IMR-90 (cell line): Measurements from ENCODE around the gene SNRPA1. TPM values are rescaled to one million over a fixed set of nuclear protein-coding genes. Genes with fewer than 3 reads are reported as not detected.

ENCODE experiments used
- ATAC-seq: fragments of 200-7000 bp; cut with Tn5 transposase; 2 replicates; pipeline ENCODE4 v1.9.1; 2020; ENCODE audit warnings: low read depth, mild to moderate bottlenecking, moderate library complexity
- BruUV-seq: library from RNA; stranded (reverse); fragments of 400-500 nt; replicated peaks from 2 replicates; lab custom pipeline; 2021; lab: Mats Ljungman, UMichigan
- CTCF ChIA-PET: fragments of 300-600 bp; formaldehyde crosslinking; extraction: SDS; loops from one replicate; lab custom pipeline; 2021; ENCODE audit warnings: antibody characterized with exemption; lab: Yijun Ruan, JAX
- POLR2A ChIA-PET: fragments of 300-600 bp; sonication (Branson Sonifier 250); formaldehyde crosslinking; loops from one replicate; lab custom pipeline; 2022; ENCODE audit warnings: antibody characterized with exemption; ENCODE audit not compliant: unreplicated experiment; lab: Charles Lee
- DNase-seq: peaks from one replicate; pipeline ENCODE4 v3.0.0; 2013
- H2AFZ ChIP-seq: replicated peaks from 2 replicates; pipeline ENCODE3; 2013; ENCODE audit warnings: low read length, mild to moderate bottlenecking; ENCODE audit not compliant: poor library complexity
- H2AK5ac ChIP-seq: 2 replicates; pipeline ENCODE4 v1.6.1; 2013; ENCODE audit warnings: low read depth, low read length, inconsistent platforms
- H2AK9ac ChIP-seq: replicated peaks from 2 replicates; pipeline ENCODE3; 2013; ENCODE audit warnings: mild to moderate bottlenecking, low read depth, low read length, moderate library complexity; ENCODE audit not compliant: poor library complexity
- H2BK120ac ChIP-seq: 2 replicates; pipeline ENCODE4 v1.6.1; 2013; ENCODE audit warnings: low read depth, low read length, inconsistent platforms
- H2BK15ac ChIP-seq: 3 replicates; pipeline ENCODE4 v1.6.1; 2013; ENCODE audit warnings: low read depth, low read length, inconsistent platforms
- H2BK20ac ChIP-seq: 2 replicates; pipeline ENCODE4 v1.6.1; 2013; ENCODE audit warnings: low read depth, mild to moderate bottlenecking, inconsistent platforms, low read length, moderate library complexity
- H2BK5ac ChIP-seq: 2 replicates; pipeline ENCODE4 v1.6.1; 2013; ENCODE audit warnings: mild to moderate bottlenecking, low read depth, low read length, inconsistent platforms; ENCODE audit not compliant: poor library complexity, severe bottlenecking
- H3K14ac ChIP-seq: replicated peaks from 2 replicates; pipeline ENCODE4 v1.6.1; 2013; ENCODE audit warnings: low read depth, low read length, inconsistent platforms
- H3K18ac ChIP-seq: 2 replicates; pipeline ENCODE4 v1.6.1; 2013; ENCODE audit warnings: low read depth, low read length, control low read depth
- H3K23ac ChIP-seq: 2 replicates; pipeline ENCODE4 v1.6.1; 2013; ENCODE audit warnings: low read depth, low read length, inconsistent platforms
- H3K27ac ChIP-seq: 2 replicates; pipeline ENCODE4 v1.5.1; 2013; ENCODE audit warnings: mild to moderate bottlenecking, control low read depth, low read length; ENCODE audit not compliant: insufficient read depth
- H3K27me3 ChIP-seq: 2 replicates; pipeline ENCODE4 v1.6.1; 2013; ENCODE audit warnings: low read length; ENCODE audit not compliant: control insufficient read depth, insufficient read depth
- H3K36me3 ChIP-seq: 2 replicates; pipeline ENCODE4 v1.6.1; 2013; ENCODE audit warnings: low read length, mixed read lengths; ENCODE audit not compliant: control insufficient read depth, insufficient read depth
- H3K4ac ChIP-seq: 2 replicates; pipeline ENCODE4 v1.6.1; 2013; ENCODE audit warnings: low read depth, low read length, inconsistent platforms
- H3K4me1 ChIP-seq: 2 replicates; pipeline ENCODE4 v1.6.1; 2013; ENCODE audit warnings: low read length, mixed read lengths; ENCODE audit not compliant: control insufficient read depth, insufficient read depth
- H3K4me2 ChIP-seq: 2 replicates; pipeline ENCODE4 v1.6.1; 2013; ENCODE audit warnings: low read depth, mild to moderate bottlenecking, control low read depth, low read length, moderate library complexity
- H3K4me3 ChIP-seq: 2 replicates; pipeline ENCODE4 v1.5.1; 2013; ENCODE audit warnings: low read depth, mild to moderate bottlenecking, control low read depth, low read length, moderate library complexity; ENCODE audit not compliant: insufficient read depth
- H3K56ac ChIP-seq: 2 replicates; pipeline ENCODE4 v1.6.1; 2013; ENCODE audit warnings: low read length, inconsistent platforms; ENCODE audit not compliant: insufficient read depth; ENCODE audit errors: extremely low read depth
- H3K79me1 ChIP-seq, 2 experiments: 2 replicates each; pipeline ENCODE4 v1.6.1; 2013; ENCODE audit warnings: low read length in 2 of 2, inconsistent platforms in 1 of 2, low read depth in 1 of 2
- H3K9ac ChIP-seq: 2 replicates; pipeline ENCODE4 v1.6.1; 2013; ENCODE audit warnings: low read depth, low read length, control low read depth
- H3K9me1 ChIP-seq: 2 replicates; pipeline ENCODE4 v1.6.1; 2013; ENCODE audit warnings: low read length, inconsistent platforms; ENCODE audit not compliant: insufficient read depth
- H3K9me3 ChIP-seq: 2 replicates; pipeline ENCODE4 v1.6.1; 2013; ENCODE audit warnings: low read length; ENCODE audit not compliant: control insufficient read depth, insufficient read depth
- H4K20me1 ChIP-seq: 2 replicates; pipeline ENCODE4 v1.6.1; 2013; ENCODE audit warnings: low read length, inconsistent platforms; ENCODE audit not compliant: insufficient read depth
- H4K5ac ChIP-seq: 2 replicates; pipeline ENCODE4 v1.6.1; 2013; ENCODE audit warnings: mild to moderate bottlenecking, low read depth, low read length, control low read depth
- H4K8ac ChIP-seq, 2 experiments: 2 replicates each; pipeline ENCODE4 v1.6.1; 2013; ENCODE audit warnings: low read depth in 2 of 2, low read length in 2 of 2, control low read depth in 1 of 2, inconsistent platforms in 1 of 2
- H4K91ac ChIP-seq: 2 replicates; pipeline ENCODE4 v1.6.1; 2013; ENCODE audit warnings: low read depth, low read length, inconsistent platforms; ENCODE audit not compliant: insufficient read depth
- CEBPB ChIP-seq: IDR thresholded peaks from 2 replicates; pipeline ENCODE4 v1.6.1; 2012; ENCODE audit warnings: low read depth, low read length, improper control_type of control experiment
- MXI1 ChIP-seq: IDR thresholded peaks from 2 replicates; pipeline ENCODE4 v1.6.1; 2012; ENCODE audit warnings: low read depth, mild to moderate bottlenecking, low read length, moderate library complexity, borderline replicate concordance
- POLR2A ChIP-seq: IDR thresholded peaks from 2 replicates; pipeline ENCODE4 v1.6.1; 2012; ENCODE audit warnings: mild to moderate bottlenecking, low read depth, low read length
- RCOR1 ChIP-seq: IDR thresholded peaks from 2 replicates; pipeline ENCODE4 v1.6.1; 2012; ENCODE audit warnings: mild to moderate bottlenecking, low read length, improper control_type of control experiment; ENCODE audit not compliant: insufficient replicate concordance
- RFX5 ChIP-seq: IDR thresholded peaks from 2 replicates; pipeline ENCODE4 v1.8.0; 2012; ENCODE audit warnings: low read depth, mild to moderate bottlenecking, low read length, moderate library complexity
- WGBS, 2 experiments: methylation state at CpG; one replicate each; pipeline versions ENCODE4 v1.1.5 to v1.1.7; 2013; ENCODE audit warnings: missing lambda C conversion rate in 2 of 2; ENCODE audit not compliant: insufficient read length in 1 of 2; ENCODE audit errors: extremely low coverage in 2 of 2; 5-methylcytosine and 5-hydroxymethylcytosine counted together
- dilution Hi-C: fragments of 300-500 bp; cut with HindIII; formaldehyde crosslinking; loops from one replicate; pipeline ENCODE4 v1.14.3; 2018; ENCODE audit warnings: low sequenced_read_pairs; ENCODE audit not compliant: unreplicated experiment
- in situ Hi-C: fragments of 300-500 bp; cut with MboI; formaldehyde crosslinking; loops from 3 replicates; pipeline ENCODE4 v1.14.3; 2019; ENCODE audit warnings: low sequenced_read_pairs, inconsistent platforms, mixed read lengths
- intact Hi-C: fragments of 100-400 bp; cut with micrococcal nuclease; formaldehyde crosslinking; loops from 2 replicates; pipeline ENCODE4 v1.10.0; 2022
- polyA plus RNA-seq, 3 experiments: library from polyadenylated mRNA; depleted of rRNA; stranded (reverse); fragments of >200 nt; gene quantifications; 2 replicates each; pipeline ENCODE4 v1.2.3, GENCODE V29; 2012; ENCODE audit warnings: low replicate concordance in 1 of 3
- total RNA-seq: library from RNA; depleted of rRNA; stranded (reverse); fragments of >200 nt; gene quantifications from 2 replicates; pipeline ENCODE4 v1.2.3, GENCODE V29; 2012
- TF ChIP-seq, protein P1 (sequence below): conservative IDR thresholded peaks from 2 replicates; pipeline ENCODE4 v1.5.1; 2012; ENCODE audit warnings: mild to moderate bottlenecking, low read depth, low read length, improper control_type of control experiment

SNRPA1 gene
- total and polyA plus RNA-seq, 2 of the 4 experiments (the other 2 are of a cell fraction) = 37.1 to 79.9 TPM

DNA sequence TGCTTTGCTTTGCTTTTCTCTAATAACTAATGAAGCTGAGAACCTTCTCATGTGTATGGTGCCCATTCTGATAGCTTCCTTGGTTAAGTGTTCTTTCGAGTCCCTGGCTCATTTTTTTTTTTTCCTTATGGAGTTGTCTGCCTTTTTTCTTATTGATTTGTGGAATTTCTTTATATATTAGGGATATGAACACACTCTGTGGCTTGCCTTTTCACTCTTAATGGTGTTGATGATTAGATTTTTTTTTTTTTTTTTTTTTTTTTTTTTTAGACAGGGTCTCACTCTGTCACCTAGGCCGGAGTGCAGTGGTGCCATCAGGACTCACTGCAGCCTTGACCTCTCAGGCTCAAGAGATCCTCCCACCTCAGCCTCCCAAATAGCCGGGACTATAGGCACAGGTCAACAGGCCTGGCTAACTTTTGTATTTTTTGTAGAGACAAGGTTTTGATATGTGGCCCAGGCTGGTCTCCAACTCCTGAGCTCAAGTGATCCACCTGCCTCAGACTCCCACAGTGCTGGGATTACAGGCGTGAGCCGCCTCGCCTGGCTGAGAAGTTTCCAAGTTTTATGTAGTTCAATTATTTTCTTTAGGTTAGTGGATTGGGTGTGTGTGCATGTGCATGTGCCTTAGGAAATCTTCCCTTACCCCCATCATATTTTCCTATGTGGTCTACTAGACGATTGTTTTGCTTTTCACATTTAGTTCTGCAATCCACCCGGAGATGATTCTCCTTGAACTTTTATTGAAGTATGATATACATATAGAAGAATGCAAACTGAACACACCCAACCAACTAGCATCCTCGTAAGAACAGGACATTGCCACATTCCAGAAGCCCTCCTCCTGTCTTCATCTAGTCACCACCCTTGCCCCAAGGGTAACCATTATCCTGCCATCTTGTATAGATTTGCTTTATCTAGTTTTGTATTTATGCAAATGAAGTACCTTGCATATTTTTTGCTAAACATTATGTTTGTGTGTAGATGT lies 1.7 kb upstream of the SNRPA1 start:
- no peak overlapping the region for H2BK120ac ChIP-seq
- no peak overlapping the region for H2BK20ac ChIP-seq
- no peak overlapping the region for H2BK15ac ChIP-seq
- H3K4me2 ChIP-seq = peak overlapping the region; percentile 80; the same call in 1 of the 2 replicates
- H3K9me1 ChIP-seq = no peaks in the 10 kb centered on the region
- dilution Hi-C loops (no loop called here), in situ Hi-C loops (no loop called here), intact Hi-C loops (loop anchor here (1.0 kb wide), 1 partner anchor 345 kb away; no protein-coding TSS in a partner anchor)
- H3K4me1 ChIP-seq = peaks cover 6% of the 10 kb centered on the region
- no peak overlapping the region for H2AK5ac ChIP-seq
- no peaks in the 10 kb centered on the region for H3K27me3 ChIP-seq
- H4K8ac ChIP-seq = 0 out of 4 replicates have a peak overlapping the region, but pooled peaks of 1 of the 2 experiments have one; percentile 4
- H3K9me3 ChIP-seq = no peaks in the 10 kb centered on the region
- ATAC-seq = no peak
- H2AK9ac ChIP-seq = no peak overlapping the region
- CTCF ChIA-PET = interaction anchor here (0.7 to 0.8 kb wide), 2 partner anchors 345 to 1592 kb away, joined by 3 to 5 read pairs; no protein-coding TSS in a partner anchor
- peaks cover 0 to 22% of the 10 kb centered on the region in 2 experiments; a peak in 2 of 4 replicates for H3K79me1 ChIP-seq
- TF ChIP-seq POLR2A = no peak
- TF ChIP-seq, protein P1, sequence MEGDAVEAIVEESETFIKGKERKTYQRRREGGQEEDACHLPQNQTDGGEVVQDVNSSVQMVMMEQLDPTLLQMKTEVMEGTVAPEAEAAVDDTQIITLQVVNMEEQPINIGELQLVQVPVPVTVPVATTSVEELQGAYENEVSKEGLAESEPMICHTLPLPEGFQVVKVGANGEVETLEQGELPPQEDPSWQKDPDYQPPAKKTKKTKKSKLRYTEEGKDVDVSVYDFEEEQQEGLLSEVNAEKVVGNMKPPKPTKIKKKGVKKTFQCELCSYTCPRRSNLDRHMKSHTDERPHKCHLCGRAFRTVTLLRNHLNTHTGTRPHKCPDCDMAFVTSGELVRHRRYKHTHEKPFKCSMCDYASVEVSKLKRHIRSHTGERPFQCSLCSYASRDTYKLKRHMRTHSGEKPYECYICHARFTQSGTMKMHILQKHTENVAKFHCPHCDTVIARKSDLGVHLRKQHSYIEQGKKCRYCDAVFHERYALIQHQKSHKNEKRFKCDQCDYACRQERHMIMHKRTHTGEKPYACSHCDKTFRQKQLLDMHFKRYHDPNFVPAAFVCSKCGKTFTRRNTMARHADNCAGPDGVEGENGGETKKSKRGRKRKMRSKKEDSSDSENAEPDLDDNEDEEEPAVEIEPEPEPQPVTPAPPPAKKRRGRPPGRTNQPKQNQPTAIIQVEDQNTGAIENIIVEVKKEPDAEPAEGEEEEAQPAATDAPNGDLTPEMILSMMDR = no peak
- no peak for TF ChIP-seq RFX5
- no peak for TF ChIP-seq MXI1
- no peak for TF ChIP-seq RCOR1
- 0 out of 2 replicates have a peak, but pooled peaks have one; percentile 5 for TF ChIP-seq CEBPB
- H4K91ac ChIP-seq = no peak overlapping the region
- H2BK5ac ChIP-seq = peak overlapping the region; percentile 53
- H4K20me1 ChIP-seq = peaks cover 24% of the 10 kb centered on the region
- peak; percentile 29 for DNase-seq
- H3K4me3 ChIP-seq = peak overlapping the region; percentile 14; the same call in 1 of the 2 replicates
- no CpG with 5 or more reads among the region's 9 CpGs for WGBS, 2 experiments
- H3K14ac ChIP-seq = no peak overlapping the region
- no TSS peak for BruUV-seq
- H4K5ac ChIP-seq = no peak overlapping the region
- POLR2A ChIA-PET = no interaction called here
- no peak overlapping the region for H3K27ac ChIP-seq
- no peaks in the 10 kb centered on the region for H3K36me3 ChIP-seq
- no peak overlapping the region; the same call in 1 of the 2 replicates for H3K4ac ChIP-seq
- no peak overlapping the region for H2AFZ ChIP-seq
- no peak overlapping the region; the same call in 1 of the 2 replicates for H3K9ac ChIP-seq
- no peak overlapping the region for H3K56ac ChIP-seq
- no peak overlapping the region for H3K23ac ChIP-seq
- H3K18ac ChIP-seq = 0 out of 2 replicates have a peak overlapping the region, but pooled peaks have one; percentile 14
